HepG2 (cell line): ENCODE measurements around the gene TBC1D20. TPM values are rescaled to one million over a fixed set of nuclear protein-coding genes. Genes with fewer than 3 reads are reported as not detected.

Experiments
- E2F1 ChIP-seq: sonication (generic); formaldehyde crosslinking; IDR thresholded peaks from 2 replicates; pipeline ENCODE4 v1.5.0; 2020; ENCODE audit warnings: missing genetic modification reagents
- ELF4 ChIP-seq: sonication (generic); formaldehyde crosslinking; IDR thresholded peaks from 2 replicates; pipeline ENCODE4 v1.5.0; 2020; ENCODE audit warnings: missing genetic modification reagents, mild to moderate bottlenecking, moderate library complexity, borderline replicate concordance
- HNF4G ChIP-seq, 2 experiments: sonication (generic) in 1 of 2; formaldehyde crosslinking in 1 of 2; IDR thresholded peaks; 2 replicates each; pipeline versions ENCODE4 v1.4.0 to v1.6.1; 2011 to 2020; ENCODE audit warnings: borderline replicate concordance in 2 of 2, low read depth in 2 of 2, mild to moderate bottlenecking in 2 of 2, low read length in 1 of 2, missing genetic modification reagents in 1 of 2, moderate library complexity in 1 of 2
- IRX3 ChIP-seq: sonication (generic); formaldehyde crosslinking; IDR thresholded peaks from 2 replicates; pipeline ENCODE4 v1.8.1; 2023; ENCODE audit warnings: mild to moderate bottlenecking, low read depth, missing genetic modification reagents, borderline replicate concordance
- MAZ ChIP-seq, 2 experiments: sonication (generic) in 1 of 2; formaldehyde crosslinking in 1 of 2; IDR thresholded peaks; 2 replicates each; pipeline versions ENCODE4 v1.5.0 to v1.6.1; 2012 to 2020; ENCODE audit warnings: low read depth in 2 of 2, mild to moderate bottlenecking in 2 of 2, borderline replicate concordance in 1 of 2, improper control_type of control experiment in 1 of 2, low read length in 1 of 2, missing genetic modification reagents in 1 of 2, moderate library complexity in 1 of 2
- MEIS2 ChIP-seq: sonication (generic); formaldehyde crosslinking; IDR thresholded peaks from 2 replicates; pipeline ENCODE4 v1.9.0; 2021; ENCODE audit warnings: mild to moderate bottlenecking, missing genetic modification reagents
- PRDM15 ChIP-seq: sonication (generic); formaldehyde crosslinking; IDR thresholded peaks from 2 replicates; pipeline ENCODE4 v1.4.0; 2020; ENCODE audit warnings: missing genetic modification reagents
- TEF ChIP-seq: sonication (generic); formaldehyde crosslinking; IDR thresholded peaks from 2 replicates; pipeline ENCODE4 v1.5.0; 2020; ENCODE audit warnings: missing genetic modification reagents
- ZBTB25 ChIP-seq: IDR thresholded peaks from 2 replicates; pipeline ENCODE4 v1.6.1; 2018; ENCODE audit warnings: missing genetic modification reagents
- ZFY ChIP-seq: sonication (generic); formaldehyde crosslinking; IDR thresholded peaks from 2 replicates; pipeline ENCODE4 v1.4.0; 2020; ENCODE audit warnings: missing genetic modification reagents
- ZMYM2 ChIP-seq: sonication (generic); formaldehyde crosslinking; IDR thresholded peaks from 2 replicates; pipeline ENCODE4 v1.8.0; 2022; ENCODE audit warnings: mild to moderate bottlenecking, missing genetic modification reagents
- ZNF121 ChIP-seq: sonication (generic); formaldehyde crosslinking; IDR thresholded peaks from 2 replicates; pipeline ENCODE4 v1.5.0; 2020; ENCODE audit warnings: mild to moderate bottlenecking, missing genetic modification reagents
- ZNF446 ChIP-seq: sonication (generic); formaldehyde crosslinking; IDR thresholded peaks from 2 replicates; pipeline ENCODE4 v1.5.0; 2020; ENCODE audit warnings: mild to moderate bottlenecking, missing genetic modification reagents
- ZNF501 ChIP-seq: sonication (generic); formaldehyde crosslinking; IDR thresholded peaks from 2 replicates; pipeline ENCODE4 v1.5.1; 2020; ENCODE audit warnings: mild to moderate bottlenecking, moderate library complexity, missing genetic modification reagents
- ZNF589 ChIP-seq: sonication (generic); formaldehyde crosslinking; conservative IDR thresholded peaks from 2 replicates; pipeline ENCODE4 v1.8.0; 2022; ENCODE audit warnings: mild to moderate bottlenecking, moderate library complexity, missing genetic modification reagents
- ZNF709 ChIP-seq: sonication (generic); formaldehyde crosslinking; IDR thresholded peaks from 2 replicates; pipeline ENCODE4 v1.5.0; 2020; ENCODE audit warnings: mild to moderate bottlenecking, missing genetic modification reagents
- ZNF773 ChIP-seq: sonication (generic); formaldehyde crosslinking; IDR thresholded peaks from 2 replicates; pipeline ENCODE4 v1.4.0; 2020; ENCODE audit warnings: missing genetic modification reagents, borderline replicate concordance
- ZSCAN5A ChIP-seq: sonication (generic); formaldehyde crosslinking; IDR thresholded peaks from 2 replicates; pipeline ENCODE4 v1.8.0; 2022; ENCODE audit warnings: mild to moderate bottlenecking, missing genetic modification reagents, borderline replicate concordance
- polyA plus RNA-seq, 8 experiments: library from polyadenylated mRNA; depleted of rRNA in 3 of 8; stranded (reverse) in 7 of 8; unstranded in 1 of 8; fragments of >200 nt; fragmentation: Illumina TruSeq in 4 of 8; extraction: Trizol in 4 of 8; gene quantifications; 2 replicates each; pipeline versions ENCODE4 v1.2.1 to v1.2.3, GENCODE V29; 2011 to 2016; ENCODE audit warnings: low read depth in 4 of 8, missing spikeins in 1 of 8, mixed read lengths in 1 of 8; ENCODE audit not compliant: insufficient read depth in 1 of 8
- total RNA-seq, 5 experiments: library from RNA; depleted of rRNA; stranded (reverse); fragments of >200 nt; fragmentation: Illumina TruSeq; extraction: Trizol; gene quantifications; 2 replicates each; pipeline ENCODE4 v1.2.3, GENCODE V29; 2016; ENCODE audit warnings: low read depth in 1 of 5

The TBC1D20 gene
- total and polyA plus RNA-seq, 2 of the 13 experiments (the other 11 are each of a cell fraction or from before 2014, with no cell fraction given), result 36.6 to 47.1 TPM

GRCh38 chr20:462199-462991, at the start of gene TBC1D20 (continued):
- no peak for TF ChIP-seq ZNF709 (CRISPR knock-in tag)
- no peak for TF ChIP-seq ELF4 (CRISPR knock-in tag)
- 0 out of 2 replicates have a peak, but pooled peaks have one; percentile 76 for TF ChIP-seq ZNF773 (CRISPR knock-in tag)
- peak; percentile 69; the same call in 1 of the 2 replicates for TF ChIP-seq IRX3 (CRISPR knock-in tag)
- peak; percentile 79 for TF ChIP-seq MEIS2 (CRISPR knock-in tag)
- no peak for TF ChIP-seq ZNF121 (CRISPR knock-in tag)
- peak; percentile 1; the same call in 1 of the 2 replicates for TF ChIP-seq HNF4G (IDR thresholded peaks at IDR 0.05; ENCODE audit: borderline replicate concordance, low read depth, low read length)
- no peak for TF ChIP-seq HNF4G (CRISPR knock-in tag; IDR thresholded peaks at IDR 0.05; ENCODE audit: borderline replicate concordance, low read depth)
- TF ChIP-seq TEF (CRISPR knock-in tag), result peak; percentile 15; the same call in 1 of the 2 replicates
- peak; percentile 85; the same call in 1 of the 2 replicates for TF ChIP-seq ZNF446 (CRISPR knock-in tag)
- TF ChIP-seq PRDM15 (CRISPR knock-in tag), result peak; percentile 40; the same call in 1 of the 2 replicates
- peak; percentile 89 for TF ChIP-seq ZFY (CRISPR knock-in tag)
- TF ChIP-seq ZSCAN5A (CRISPR knock-in tag), result 0 out of 2 replicates have a peak, but pooled peaks have one; percentile 67
- no peak; the same call in 1 of the 2 replicates for TF ChIP-seq E2F1 (CRISPR knock-in tag)
- 0 out of 2 replicates have a peak, but pooled peaks have one; percentile 38 for TF ChIP-seq ZMYM2 (CRISPR knock-in tag)
- TF ChIP-seq ZNF589, result peak; percentile 43; the same call in 1 of the 2 replicates
- TF ChIP-seq MAZ (IDR thresholded peaks at IDR 0.05; ENCODE audit: borderline replicate concordance, low read depth, low read length), result peak; percentile 71
- peak; percentile 51 for TF ChIP-seq MAZ (CRISPR knock-in tag; IDR thresholded peaks at IDR 0.05; ENCODE audit: low read depth)
- peak; percentile 53; the same call in 1 of the 2 replicates for TF ChIP-seq ZBTB25 (CRISPR knock-in tag)
- TF ChIP-seq ZNF501 (CRISPR knock-in tag), result peak; percentile 16; the same call in 1 of the 2 replicates
